ENCODE results near the gene RITA1. TPM values are rescaled to one million over a fixed set of nuclear protein-coding genes. Genes with fewer than 3 reads are reported as not detected.

RITA1 gene
- total RNA-seq, 1 donor from 2014 or later: 17.9 TPM

GRCh38 chr12:113235976-113236375 is 50.5 kb downstream of the RITA1 start:
- H3K27ac ChIP-seq (replicated peaks): peak overlapping the region; percentile 99
- no peaks in the 10 kb centered on the region for H3K9me3 ChIP-seq (replicated peaks)
- peaks cover 100% of the 10 kb centered on the region for H3K4me1 ChIP-seq
- peaks cover 52% of the 10 kb centered on the region for H3K36me3 ChIP-seq
- TF ChIP-seq CTCF (IDR thresholded peaks at IDR 0.05; ENCODE audit: borderline replicate concordance): no peak
- H3K27me3 ChIP-seq (ENCODE audit: low read depth): no peaks in the 10 kb centered on the region
- intact Hi-C loops (cut with micrococcal nuclease): no loop called here
- no peak for DNase-seq
- no peak overlapping the region for H3K4me3 ChIP-seq

- peak; percentile 54 for DNase-seq
- peaks cover 44% of the 10 kb centered on the region for H3K36me3 ChIP-seq
- intact Hi-C loops (cut with micrococcal nuclease): no loop called here
- no peaks in the 10 kb centered on the region for H3K9me3 ChIP-seq (replicated peaks)
- H3K4me3 ChIP-seq: no peak overlapping the region
- no peaks in the 10 kb centered on the region for H3K27me3 ChIP-seq (ENCODE audit: low read depth)
- peak overlapping the region; percentile 99 for H3K27ac ChIP-seq (replicated peaks)
- TF ChIP-seq CTCF (IDR thresholded peaks at IDR 0.05; ENCODE audit: borderline replicate concordance): no peak
- H3K4me1 ChIP-seq: peaks cover 100% of the 10 kb centered on the region
These were observed 51.2 kb downstream of the RITA1 start for GRCh38 chr12:113236539-113237399.

- no peak for TF ChIP-seq CTCF (IDR thresholded peaks at IDR 0.05; ENCODE audit: borderline replicate concordance)
- intact Hi-C loops (cut with micrococcal nuclease): no loop called here
- Histone ChIP-seq H3K4me3 (no peak overlapping the region), H3K36me3 (peaks cover 42% of the 10 kb centered on the region), H3K27me3 (ENCODE audit: low read depth) (no peaks in the 10 kb centered on the region), H3K4me1 (peaks cover 100% of the 10 kb centered on the region), H3K9me3 (replicated peaks) (no peaks in the 10 kb centered on the region), H3K27ac (replicated peaks) (peak overlapping the region; percentile 99)
- no peak for DNase-seq
These were observed 52.2 kb downstream of the RITA1 start for GRCh38 chr12:113237748-113238147.

GRCh38 chr12:113238309-113238708 is 52.8 kb downstream of the RITA1 start:
- Histone ChIP-seq H3K4me1 (peaks cover 100% of the 10 kb centered on the region), H3K27me3 (ENCODE audit: low read depth) (no peaks in the 10 kb centered on the region), H3K9me3 (replicated peaks) (no peaks in the 10 kb centered on the region), H3K4me3 (no peak overlapping the region), H3K36me3 (peaks cover 42% of the 10 kb centered on the region), H3K27ac (replicated peaks) (peak overlapping the region; percentile 99)
- intact Hi-C loops (cut with micrococcal nuclease): no loop called here
- DNase-seq: no peak
- no peak for TF ChIP-seq CTCF (IDR thresholded peaks at IDR 0.05; ENCODE audit: borderline replicate concordance)

DNA sequence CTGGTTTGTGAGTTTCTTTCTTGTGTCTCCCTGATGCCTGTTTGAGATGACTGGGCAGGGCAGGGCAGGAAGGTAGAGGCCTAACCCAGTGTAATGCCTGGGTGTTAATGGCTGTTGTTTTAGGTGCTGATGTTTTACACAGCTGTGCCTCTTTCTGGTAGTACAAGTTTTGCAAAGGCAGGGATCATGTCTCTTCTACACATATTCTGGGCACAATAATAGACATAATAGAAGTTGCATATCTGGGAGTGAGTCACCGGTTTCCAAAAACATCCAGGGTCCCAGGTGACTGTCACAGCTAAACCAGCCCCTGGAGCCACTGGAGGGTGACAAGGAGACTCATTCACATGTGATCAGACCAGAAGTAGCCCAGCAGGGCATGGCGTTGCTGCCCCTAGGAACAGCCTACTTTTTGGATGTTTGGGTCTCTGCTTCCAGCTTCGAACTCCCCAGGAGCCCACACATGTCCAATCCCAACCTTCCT is 53.8 kb downstream of the RITA1 start:
- Histone ChIP-seq H3K4me3 (no peak overlapping the region), H3K27ac (replicated peaks) (peak overlapping the region; percentile 99), H3K36me3 (peaks cover 34% of the 10 kb centered on the region), H3K4me1 (peaks cover 100% of the 10 kb centered on the region), H3K27me3 (ENCODE audit: low read depth) (no peaks in the 10 kb centered on the region), H3K9me3 (replicated peaks) (no peaks in the 10 kb centered on the region)
- TF ChIP-seq CTCF (IDR thresholded peaks at IDR 0.05; ENCODE audit: borderline replicate concordance): no peak
- DNase-seq: no peak
- intact Hi-C loops (cut with micrococcal nuclease): no loop called here

All from left ventricle myocardium inferior (tissue), 1 donor.